Heart left ventricle (tissue), 16 donors: ENCODE measurements around the gene CLDN1. TPM values are rescaled to one million over a fixed set of nuclear protein-coding genes. Genes with fewer than 3 reads are reported as not detected.

Experiments
- ATAC-seq, 4 donors: fragments of 200-7000 bp; cut with Tn5 transposase; one replicate each; pipeline ENCODE4 v1.9.1; 2020 to 2022; ENCODE audit warnings: moderate library complexity in 4 of 4, mild to moderate bottlenecking in 3 of 4, moderate number of reproducible peaks in 1 of 4
- DNase-seq, 5 donors: peaks; one replicate each; pipeline ENCODE4 v3.0.0-alpha.2; 2020
- H3K27ac ChIP-seq, 12 donors: fragments of 200-600 bp; sonication (generic) in 4 of 12; one replicate each; pipeline versions ENCODE4 v1.5.0 to v1.8.0; 2016 to 2022; ENCODE audit warnings: mild to moderate bottlenecking in 2 of 12
- H3K27me3 ChIP-seq, 9 donors: fragments of 200-600 bp; sonication (generic) in 2 of 9; one replicate each; pipeline versions ENCODE4 v1.5.1 to v1.8.0; 2016 to 2022; ENCODE audit warnings: mild to moderate bottlenecking in 3 of 9
- H3K36me3 ChIP-seq, 9 donors: fragments of 200-600 bp; sonication (generic) in 2 of 9; one replicate each; pipeline versions ENCODE4 v1.5.0 to v1.8.0; 2018 to 2022; ENCODE audit warnings: mild to moderate bottlenecking in 2 of 9
- H3K4me1 ChIP-seq, 12 donors: fragments of 200-600 bp; sonication (generic) in 4 of 12; one replicate each; pipeline versions ENCODE4 v1.5.0 to v1.8.0; 2016 to 2022; ENCODE audit warnings: mild to moderate bottlenecking in 3 of 12
- H3K4me3 ChIP-seq, 12 donors: fragments of 200-600 bp; sonication (generic) in 4 of 12; one replicate each; pipeline versions ENCODE4 v1.5.0 to v1.8.0; 2017 to 2022; ENCODE audit warnings: mild to moderate bottlenecking in 9 of 12, moderate library complexity in 4 of 12
- H3K9me3 ChIP-seq, 12 donors: fragments of 200-600 bp; sonication (generic) in 4 of 12; one replicate each; pipeline versions ENCODE4 v1.5.0 to v1.8.0; 2016 to 2022; ENCODE audit warnings: mild to moderate bottlenecking in 1 of 12
- POLR2A ChIP-seq, 2 donors: fragments of 450-650 bp; IDR thresholded peaks; one replicate each; pipeline ENCODE4 v1.6.1; 2017; ENCODE audit warnings: antibody characterized with exemption in 2 of 2, mild to moderate bottlenecking in 2 of 2, moderate library complexity in 2 of 2
- WGBS, 4 donors: extraction: QIAGEN DNeasy Blood & Tissue Kit in 2 of 4; methylation state at CpG; one replicate each; pipeline versions ENCODE4 v1.1.5 to v1.1.7; 2013 to 2018; 5-methylcytosine and 5-hydroxymethylcytosine counted together
- intact Hi-C, 10 donors: fragments of 100-400 bp; cut with DNase I; formaldehyde crosslinking; loops; one replicate each; pipeline versions ENCODE4 v1.11.1 to v1.14.2; 2022
- polyA plus RNA-seq, 2 donors: library from polyadenylated mRNA; stranded (reverse); fragments of 200-250 nt; gene quantifications; one replicate each; pipeline ENCODE4 v1.2.3, GENCODE V29; 2013
- total RNA-seq, 9 donors: library from RNA; depleted of rRNA in 2 of 9; stranded (reverse); fragments of >200 nt in 2 of 9; fragmentation: NEBNext Ultra II Directional in 3 of 9; extraction: Animal tissue kit (Norgen Biotek cat#: 25700) in 3 of 9; gene quantifications; one replicate each; pipeline versions ENCODE4 v1.1.0 to v1.2.4, GENCODE V29; 2016 to 2023
- TF ChIP-seq, protein P1 (sequence below), 12 donors: fragments of 200-600 bp; sonication (generic) in 4 of 12; IDR thresholded peaks; one replicate each; pipeline versions ENCODE4 v1.5.0 to v1.8.0; 2018 to 2022; ENCODE audit warnings: antibody characterized with exemption in 12 of 12, mild to moderate bottlenecking in 5 of 12
- donor health status: ischemic (EF 13 %, LVEDD 7.1; RV severe dilation, severe dysfunction).
- donor health status: healthy with polysubstance abuse.
- donor health status: DM: no; HTN: yes; CAD: no.
- donor health status: DM: no; HTN: no; CAD: no.
- donor health status: ischemic (EF 25% LVEDD 6.9; RV normal size, moderate dysfunction).
- donor health status: ischemic (EF 25% LVEDD 5.7; RV mildly dilated, moderate dysfunction).
- donor health status: healthy.
- donor health status: DM: yes; HTN: yes; CAD: no.
- donor health status: ischemic (EF 35%, LVEDD 5.7; RV mildly dilated, moderate dysfunction).
- donor health status: nonischemic (EF 11% LVEDD 7.7; RV severe dilation, severe dysfunction).
- donor health status: DM: yes; HTN: yes; CAD: no.
- donor health status: PGD.
- donor health status: ischemic (EF 29% LVEDD 5.4; RV normal size, mild dysfunction).
- donor health status: nonischemic (EF 23%, LVEDD 6.1; RV moderate dilation, normal function).

CLDN1 gene
- total and polyA plus RNA-seq, 11 donors: 0.11 to 45.0 (median 0.26) TPM; not detected in 3

DNA sequence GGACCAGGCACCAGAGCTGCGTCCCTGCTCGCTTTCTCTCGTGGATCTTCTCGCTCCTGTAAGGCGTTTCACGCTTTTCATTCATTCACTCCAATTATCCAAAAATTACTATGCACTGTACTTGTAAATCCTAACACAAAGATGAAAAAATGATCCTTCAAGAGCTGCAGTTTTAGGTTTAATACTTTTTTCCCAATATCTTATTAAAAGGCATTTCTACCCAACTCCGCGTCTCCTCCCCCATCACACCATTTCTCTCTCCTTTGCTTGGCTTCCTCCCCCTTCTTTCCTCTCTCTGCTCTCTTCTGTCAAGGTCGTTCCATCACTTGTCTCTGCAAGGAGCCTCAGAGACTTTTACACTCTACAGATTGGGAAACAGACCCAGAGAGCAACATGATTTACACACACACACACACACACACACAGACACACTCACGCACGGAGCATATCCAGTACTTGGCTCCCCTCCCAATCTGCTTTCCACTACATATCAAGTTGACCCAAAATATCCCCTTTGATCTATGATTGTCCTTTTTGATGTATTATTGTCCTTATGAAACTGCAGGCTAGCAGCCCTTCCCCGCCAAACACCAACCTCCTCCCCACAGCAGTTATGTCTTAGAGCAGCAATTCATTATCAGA lies 479 bp upstream of the CLDN1 start:
- H3K36me3 ChIP-seq: no peaks in the 10 kb centered on the region
- intact Hi-C loops: loop anchor here (1.0 to 10.0 kb wide), 8 partner anchors 60 to 362 kb away; no protein-coding TSS in a partner anchor
- peak overlapping the region; percentile 30 to 72 (median 60) for H3K4me3 ChIP-seq
- DNase-seq (no peak), ATAC-seq (peak in 1 of 4 donors; percentile 27)
- peaks cover 0 to 21% (median 13%) of the 10 kb centered on the region in 12 donors for H3K4me1 ChIP-seq
- H3K9me3 ChIP-seq: no peaks in the 10 kb centered on the region
- peaks cover 0 to 19% (median 0%) of the 10 kb centered on the region in 9 donors for H3K27me3 ChIP-seq
- WGBS, 4 donors: 5 to 11% (median 9%) methylated on average over 12 of the region's 12 CpGs
- no peak overlapping the region for H3K27ac ChIP-seq
- TF ChIP-seq, protein P1, sequence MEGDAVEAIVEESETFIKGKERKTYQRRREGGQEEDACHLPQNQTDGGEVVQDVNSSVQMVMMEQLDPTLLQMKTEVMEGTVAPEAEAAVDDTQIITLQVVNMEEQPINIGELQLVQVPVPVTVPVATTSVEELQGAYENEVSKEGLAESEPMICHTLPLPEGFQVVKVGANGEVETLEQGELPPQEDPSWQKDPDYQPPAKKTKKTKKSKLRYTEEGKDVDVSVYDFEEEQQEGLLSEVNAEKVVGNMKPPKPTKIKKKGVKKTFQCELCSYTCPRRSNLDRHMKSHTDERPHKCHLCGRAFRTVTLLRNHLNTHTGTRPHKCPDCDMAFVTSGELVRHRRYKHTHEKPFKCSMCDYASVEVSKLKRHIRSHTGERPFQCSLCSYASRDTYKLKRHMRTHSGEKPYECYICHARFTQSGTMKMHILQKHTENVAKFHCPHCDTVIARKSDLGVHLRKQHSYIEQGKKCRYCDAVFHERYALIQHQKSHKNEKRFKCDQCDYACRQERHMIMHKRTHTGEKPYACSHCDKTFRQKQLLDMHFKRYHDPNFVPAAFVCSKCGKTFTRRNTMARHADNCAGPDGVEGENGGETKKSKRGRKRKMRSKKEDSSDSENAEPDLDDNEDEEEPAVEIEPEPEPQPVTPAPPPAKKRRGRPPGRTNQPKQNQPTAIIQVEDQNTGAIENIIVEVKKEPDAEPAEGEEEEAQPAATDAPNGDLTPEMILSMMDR (IDR thresholded peaks at IDR 0.05): peak in 3 of 12 donors; percentile 5 to 24 (median 18)
- TF ChIP-seq POLR2A (IDR thresholded peaks at IDR 0.05): no peak

DNA sequence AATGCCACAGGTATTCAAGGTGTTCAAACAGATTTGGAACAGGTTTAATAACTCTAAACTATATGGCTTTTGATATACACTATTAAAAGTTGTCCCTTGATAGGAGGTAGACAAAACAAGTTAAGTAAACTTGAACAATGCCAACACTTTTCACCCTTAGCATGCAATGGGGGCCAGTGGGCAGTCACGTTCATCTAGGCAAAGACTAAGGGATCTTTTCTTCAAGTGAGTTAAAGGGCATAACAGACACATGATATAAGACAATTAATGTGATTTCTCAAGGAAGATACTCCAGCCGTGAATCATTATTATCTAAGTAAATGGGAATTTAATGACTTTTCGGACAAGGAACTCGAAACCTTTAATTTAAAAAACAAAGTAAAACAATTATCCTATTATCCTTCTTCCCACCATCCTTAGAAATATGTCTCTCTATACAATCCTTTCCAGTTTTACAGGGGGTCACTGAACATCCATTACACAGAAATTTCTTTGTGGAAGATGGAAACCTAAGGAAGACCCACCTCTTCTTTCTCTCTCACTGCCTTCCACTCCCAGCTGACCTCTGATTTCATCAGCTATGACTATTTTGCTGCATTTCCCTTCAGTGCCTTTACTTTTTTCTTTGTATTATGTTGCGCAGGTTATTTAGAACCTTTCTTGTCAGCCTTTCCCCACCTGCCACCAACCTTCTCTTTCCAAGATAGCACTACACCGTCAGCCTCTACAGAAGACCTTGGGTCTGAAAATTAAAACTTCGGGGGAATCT lies 1.5 kb downstream of the CLDN1 start:
- TF ChIP-seq, protein P1 (IDR thresholded peaks at IDR 0.05): no peak
- no peak for TF ChIP-seq POLR2A (IDR thresholded peaks at IDR 0.05)
- Histone ChIP-seq H3K4me3 (peak overlapping the region in 1 of 12 donors; percentile 65), H3K4me1 (peaks cover 0 to 15% (median 9%) of the 10 kb centered on the region in 12 donors), H3K27me3 (peaks cover 0 to 25% (median 0%) of the 10 kb centered on the region in 9 donors), H3K9me3 (no peaks in the 10 kb centered on the region), H3K36me3 (no peaks in the 10 kb centered on the region), H3K27ac (no peak overlapping the region)
- intact Hi-C loops: loop anchor here in 8 of 10 donors (5.0 to 10.0 kb wide), 5 partner anchors 62 to 358 kb away; no protein-coding TSS in a partner anchor
- ATAC-seq (no peak), DNase-seq (no peak)
- 94 to 97% (median 94%) methylated on average over 7 of the region's 7 CpGs for WGBS, 4 donors

DNA sequence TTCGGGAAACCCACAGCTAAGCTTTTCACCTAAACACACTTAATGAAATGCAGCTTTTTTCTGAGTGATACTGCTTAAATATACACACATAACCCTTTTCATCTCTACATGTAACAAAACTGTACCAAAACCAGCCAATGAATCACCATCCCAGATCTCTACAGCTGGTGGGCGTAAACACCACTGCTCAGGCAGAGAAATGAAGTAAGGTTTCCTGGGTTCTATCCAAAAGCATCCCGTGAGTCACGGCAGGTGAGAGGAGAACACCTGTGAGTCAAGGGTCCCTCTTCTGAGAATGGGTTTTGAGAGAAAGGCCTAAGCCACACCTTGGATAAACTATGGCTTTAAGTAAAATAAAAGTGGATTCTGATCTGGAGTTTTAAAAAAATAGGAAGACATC lies 2.6 kb downstream of the CLDN1 start:
- Histone ChIP-seq H3K4me1 (peaks cover 0 to 15% (median 9%) of the 10 kb centered on the region in 12 donors), H3K4me3 (no peak overlapping the region), H3K36me3 (no peaks in the 10 kb centered on the region), H3K27ac (no peak overlapping the region), H3K27me3 (peaks cover 0 to 28% (median 0%) of the 10 kb centered on the region in 9 donors), H3K9me3 (no peaks in the 10 kb centered on the region)
- intact Hi-C loops: loop anchor here in 8 of 10 donors (5.0 to 10.0 kb wide), 5 partner anchors 63 to 357 kb away; no protein-coding TSS in a partner anchor
- ATAC-seq (no peak), DNase-seq (no peak)
- WGBS, 4 donors: 89 to 95% (median 94%) methylated on average over 4 of the region's 4 CpGs
- TF ChIP-seq POLR2A (IDR thresholded peaks at IDR 0.05): no peak
- TF ChIP-seq, protein P1 (IDR thresholded peaks at IDR 0.05): no peak

DNA sequence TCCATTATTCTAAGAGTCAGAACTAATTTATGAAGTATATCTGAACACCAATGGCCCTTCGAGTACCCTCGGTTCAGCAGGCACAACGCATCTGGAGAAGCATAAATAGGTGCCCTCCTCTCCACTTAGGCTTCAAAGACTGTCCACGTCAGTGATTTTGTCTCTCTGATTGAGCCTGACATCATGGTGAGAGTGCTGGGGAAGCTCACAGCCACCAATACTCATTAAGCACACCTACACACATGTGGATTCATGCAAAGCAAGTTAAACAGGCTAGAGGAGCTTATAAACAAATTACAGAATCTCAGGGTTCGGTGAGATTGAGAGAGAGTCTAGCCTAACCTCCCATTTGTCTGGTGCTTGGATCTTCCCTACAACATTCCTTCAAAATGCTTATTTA lies 3.6 kb downstream of the CLDN1 start:
- 81 to 86% (median 84%) methylated on average over 5 of the region's 5 CpGs for WGBS, 4 donors
- Histone ChIP-seq H3K4me3 (no peak overlapping the region), H3K36me3 (no peaks in the 10 kb centered on the region), H3K4me1 (peaks cover 0 to 15% (median 9%) of the 10 kb centered on the region in 12 donors), H3K27ac (no peak overlapping the region), H3K9me3 (no peaks in the 10 kb centered on the region), H3K27me3 (peaks cover 0 to 28% (median 0%) of the 10 kb centered on the region in 9 donors)
- TF ChIP-seq, protein P1 (IDR thresholded peaks at IDR 0.05): no peak
- TF ChIP-seq POLR2A (IDR thresholded peaks at IDR 0.05): no peak
- no peak for DNase-seq
- intact Hi-C loops: no loop called here
- no peak for ATAC-seq
